WI38 (cell line): Measurements from ENCODE around the gene LRRC61.
A peak's percentile ranks its signal among the peaks of the same experiment; 100 is the strongest.
"Not testable (repeated sequence)": the region's sequence is repeated elsewhere in the genome, so short reads cannot be mapped to it uniquely, and the experiment has no call there.

Experiments used
- H3K4me3 ChIP-seq: 2 replicates; pipeline ENCODE4 v1.5.1; 2011; ENCODE audit warnings: low read depth, mild to moderate bottlenecking, control low read depth, low read length
- TF ChIP-seq, protein P1 (sequence below): IDR thresholded peaks from 2 replicates; pipeline ENCODE4 v1.5.1; 2012; ENCODE audit warnings: low read depth, mild to moderate bottlenecking, control low read depth, low read length

The LRRC61 gene, protein sequence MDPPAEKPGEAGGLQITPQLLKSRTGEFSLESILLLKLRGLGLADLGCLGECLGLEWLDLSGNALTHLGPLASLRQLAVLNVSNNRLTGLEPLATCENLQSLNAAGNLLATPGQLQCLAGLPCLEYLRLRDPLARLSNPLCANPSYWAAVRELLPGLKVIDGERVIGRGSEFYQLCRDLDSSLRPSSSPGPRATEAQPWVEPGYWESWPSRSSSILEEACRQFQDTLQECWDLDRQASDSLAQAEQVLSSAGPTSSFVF

DNA sequence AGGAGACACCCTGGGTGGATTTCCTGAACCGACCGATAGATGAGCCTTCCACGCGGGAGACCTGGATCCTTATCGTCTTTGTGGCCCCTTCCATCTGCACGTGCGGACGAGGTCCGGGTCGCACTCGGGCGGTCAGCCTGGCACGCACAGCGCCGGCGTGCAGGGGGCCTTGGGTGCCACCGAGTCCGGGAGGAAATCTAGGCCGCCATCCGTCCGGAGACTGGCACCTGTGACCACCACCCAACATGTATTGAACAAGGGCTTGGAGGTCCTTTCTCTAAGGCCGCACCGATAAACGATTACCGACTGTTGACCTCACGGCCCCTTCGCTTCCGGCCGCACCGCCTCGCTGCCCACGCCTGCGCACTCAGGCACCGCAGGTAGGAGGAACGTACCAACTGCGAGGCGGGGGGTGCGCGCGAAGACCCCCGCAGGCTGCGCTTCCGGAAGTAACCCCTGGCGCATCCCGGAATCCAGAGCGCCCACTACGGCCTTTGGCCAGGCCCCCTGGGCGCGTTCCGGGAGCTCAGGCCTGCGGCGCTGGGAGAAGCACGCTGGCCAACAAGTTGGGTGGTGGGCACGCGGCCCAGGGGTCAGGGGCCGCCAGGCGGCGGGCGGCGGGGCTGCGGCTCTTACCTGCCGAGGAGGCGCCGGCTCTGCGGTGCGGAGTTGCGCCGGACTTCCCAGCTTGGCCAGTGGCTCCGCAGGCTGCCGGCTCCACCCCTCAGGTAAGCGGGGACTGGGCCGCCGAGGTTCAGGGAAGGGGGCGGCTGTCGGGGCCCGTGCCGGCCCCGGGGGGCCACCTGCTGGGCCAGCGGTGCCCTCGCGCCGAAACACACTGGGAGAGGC, at the start of gene LRRC61, which contains the start of gene ACTR3C:
LRRC61 (plus strand) TSS at position 523 of the 849 bp plus-strand sequence. CDS start 13,507 bp downstream, outside the sequence.
ACTR3C (minus strand) TSS at position 713 of the 849 bp plus-strand sequence. CDS start 28,249 bp downstream, outside the sequence.
- TF ChIP-seq, protein P1, sequence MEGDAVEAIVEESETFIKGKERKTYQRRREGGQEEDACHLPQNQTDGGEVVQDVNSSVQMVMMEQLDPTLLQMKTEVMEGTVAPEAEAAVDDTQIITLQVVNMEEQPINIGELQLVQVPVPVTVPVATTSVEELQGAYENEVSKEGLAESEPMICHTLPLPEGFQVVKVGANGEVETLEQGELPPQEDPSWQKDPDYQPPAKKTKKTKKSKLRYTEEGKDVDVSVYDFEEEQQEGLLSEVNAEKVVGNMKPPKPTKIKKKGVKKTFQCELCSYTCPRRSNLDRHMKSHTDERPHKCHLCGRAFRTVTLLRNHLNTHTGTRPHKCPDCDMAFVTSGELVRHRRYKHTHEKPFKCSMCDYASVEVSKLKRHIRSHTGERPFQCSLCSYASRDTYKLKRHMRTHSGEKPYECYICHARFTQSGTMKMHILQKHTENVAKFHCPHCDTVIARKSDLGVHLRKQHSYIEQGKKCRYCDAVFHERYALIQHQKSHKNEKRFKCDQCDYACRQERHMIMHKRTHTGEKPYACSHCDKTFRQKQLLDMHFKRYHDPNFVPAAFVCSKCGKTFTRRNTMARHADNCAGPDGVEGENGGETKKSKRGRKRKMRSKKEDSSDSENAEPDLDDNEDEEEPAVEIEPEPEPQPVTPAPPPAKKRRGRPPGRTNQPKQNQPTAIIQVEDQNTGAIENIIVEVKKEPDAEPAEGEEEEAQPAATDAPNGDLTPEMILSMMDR: no peak
- H3K4me3 ChIP-seq: no peak within 1 kb of the TSS

DNA sequence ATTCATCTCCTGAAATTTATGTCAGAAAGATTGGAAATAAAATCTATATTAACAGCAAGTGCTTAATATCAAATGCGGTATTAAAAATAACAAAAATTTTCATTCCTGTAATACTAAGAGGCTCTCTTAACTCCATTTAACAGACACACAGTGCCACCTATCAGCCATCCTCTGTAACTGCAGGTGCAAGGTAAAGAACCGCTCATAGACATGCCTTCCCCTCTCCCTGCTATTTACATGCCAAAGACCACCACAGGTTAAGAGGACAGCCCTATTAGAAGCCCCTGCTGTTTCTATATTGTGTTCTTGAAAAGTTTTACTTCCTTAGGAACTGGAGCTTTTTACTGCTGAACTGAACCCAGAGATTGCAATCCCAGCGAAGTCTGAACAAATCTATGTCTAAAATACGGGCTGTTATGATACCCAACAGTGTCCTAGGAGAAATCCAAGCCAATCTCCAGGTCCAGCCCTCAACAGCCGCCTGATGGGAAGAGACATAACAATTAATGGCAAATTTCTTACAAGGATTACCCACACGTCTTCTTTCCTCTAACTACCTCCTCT, 46.9 kb upstream of the LRRC61 start:
- TF ChIP-seq, protein P1: peak; percentile 58
- H3K4me3 ChIP-seq: not testable (repeated sequence)

DNA sequence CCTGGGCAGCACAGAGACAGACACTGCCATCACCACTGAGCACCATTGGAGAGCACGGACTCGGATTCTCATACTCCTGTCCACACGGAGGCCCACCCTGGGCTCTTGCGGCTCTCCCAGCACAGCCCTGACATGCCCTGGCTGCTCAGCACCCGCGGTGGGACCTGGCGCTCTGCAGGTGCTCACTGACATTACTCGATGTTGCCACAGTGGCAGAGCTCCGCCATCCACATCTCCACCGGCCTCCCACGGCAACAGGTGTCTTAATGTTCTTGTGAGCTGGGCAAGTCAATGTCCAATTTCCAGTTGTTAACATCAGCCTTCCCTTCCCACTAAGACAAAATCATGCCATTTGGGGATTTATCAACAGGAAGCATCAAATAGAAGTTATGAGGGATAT, 44.8 kb upstream of the LRRC61 start:
- not testable (repeated sequence) for H3K4me3 ChIP-seq

DNA sequence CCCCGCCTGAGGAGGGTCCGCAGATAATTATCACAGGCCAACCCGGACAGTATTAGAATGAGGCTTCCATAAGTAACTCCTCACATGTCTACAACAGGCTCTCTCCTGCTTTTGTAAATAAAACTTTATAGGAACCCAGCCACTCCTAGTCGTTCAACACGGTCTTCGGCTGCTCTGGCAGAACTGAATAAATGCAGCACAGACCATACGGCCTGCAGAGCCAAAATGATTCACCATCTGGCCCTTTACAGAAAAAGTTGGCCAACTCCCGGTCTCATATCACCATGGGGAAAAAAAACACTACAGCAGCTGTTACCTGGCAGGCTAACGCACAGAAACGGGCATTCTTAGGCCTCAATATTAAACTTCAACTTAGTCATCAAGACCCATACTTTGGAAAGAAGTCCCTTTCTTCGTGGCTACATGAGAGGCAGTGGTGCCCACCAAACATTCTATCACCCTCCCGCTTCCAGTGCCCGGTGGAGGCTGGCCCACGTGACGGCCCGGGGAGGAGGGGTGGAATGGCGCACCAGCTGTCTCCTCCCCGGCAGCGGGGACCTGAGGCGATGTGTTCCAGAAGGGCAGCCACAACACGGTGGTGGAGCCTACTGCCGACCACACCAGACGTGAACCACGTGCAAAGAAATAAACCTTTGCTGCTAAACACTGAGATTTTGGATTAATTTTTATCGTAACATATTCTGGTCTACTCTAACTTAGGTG, 41.3 kb upstream of the LRRC61 start:
- H3K4me3 ChIP-seq: not testable (repeated sequence)

DNA sequence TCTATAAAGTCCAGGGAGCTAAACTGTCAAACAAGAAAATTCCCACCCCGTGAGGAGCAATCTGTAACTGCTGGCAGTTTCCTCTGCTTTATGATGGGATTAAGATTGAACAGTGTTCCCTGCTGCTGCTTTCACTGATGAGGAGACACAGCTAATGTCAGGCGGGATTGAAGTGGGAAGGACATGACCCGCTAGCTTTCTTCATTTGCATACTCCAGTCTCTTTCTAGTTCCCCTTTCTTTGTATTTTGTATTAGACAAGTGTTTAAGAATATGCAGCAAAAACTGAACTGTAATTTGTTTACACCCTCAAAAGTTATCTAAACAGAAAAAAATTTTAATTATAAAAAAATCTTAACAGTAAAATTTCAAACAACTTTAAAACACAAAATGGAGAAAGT, 40.0 kb upstream of the LRRC61 start:
- not testable (repeated sequence) for H3K4me3 ChIP-seq

DNA sequence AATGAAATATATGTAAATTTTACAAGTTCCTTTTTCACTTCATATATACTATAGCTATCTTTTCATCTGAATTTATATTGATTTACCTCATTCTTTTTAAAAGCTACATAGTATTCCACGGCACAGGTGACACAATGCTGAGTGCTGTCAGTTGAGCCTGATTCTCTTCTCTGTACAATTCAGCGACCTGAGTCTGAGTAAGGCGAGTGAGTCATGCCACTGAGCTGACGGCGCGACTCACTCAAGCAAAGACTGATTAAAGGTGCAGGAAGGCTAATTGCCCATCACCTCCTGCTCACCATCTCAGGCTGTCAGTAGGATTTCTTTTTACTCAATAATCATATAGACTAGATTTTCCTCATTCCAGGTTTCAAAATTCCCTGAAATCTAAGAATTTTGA, 39.5 kb upstream of the LRRC61 start:
- H3K4me3 ChIP-seq: not testable (repeated sequence)

DNA sequence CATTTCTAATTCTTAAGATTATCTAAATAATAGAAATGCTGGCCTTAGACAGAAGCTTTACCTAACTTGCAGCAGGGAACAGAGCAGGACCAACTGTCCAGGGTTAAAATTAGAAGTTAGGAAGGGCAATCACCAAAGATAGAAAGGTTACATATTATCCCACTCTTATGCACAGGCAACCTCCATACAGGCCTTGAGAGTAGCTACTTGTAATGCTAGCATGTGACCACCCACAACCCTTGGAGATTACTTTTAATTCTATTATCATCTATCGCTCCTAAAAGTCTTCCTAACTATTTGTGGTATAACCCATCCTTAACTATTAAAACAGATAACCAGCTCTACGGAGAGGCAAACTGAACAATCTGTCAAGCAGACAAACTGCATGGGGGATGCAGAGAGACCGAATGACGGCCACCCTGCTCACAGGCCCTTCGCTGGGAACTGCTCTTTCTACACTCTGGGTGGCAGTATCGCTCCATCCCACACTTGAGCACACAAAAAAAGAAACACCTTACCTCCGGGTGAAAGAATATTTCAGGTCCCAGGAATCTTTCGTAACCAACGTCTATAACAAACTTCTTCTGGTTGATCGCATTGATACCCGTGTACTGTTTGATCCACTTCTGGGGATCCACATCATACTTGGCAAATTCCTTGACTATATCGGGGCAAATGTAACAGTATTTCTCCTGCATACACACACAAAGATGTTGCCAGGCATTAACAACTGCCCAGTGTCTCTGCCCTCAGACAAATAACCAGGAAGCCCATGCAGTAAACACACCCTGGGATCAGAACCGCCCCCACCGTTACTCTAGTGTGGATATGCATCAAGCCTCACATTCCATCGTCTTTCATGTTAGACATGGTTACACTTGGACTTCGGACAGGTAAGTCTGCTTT, 37.1 kb upstream of the LRRC61 start:
- TF ChIP-seq, protein P1: peak; percentile 30; the same call in 1 of the 2 replicates
- not testable (repeated sequence) for H3K4me3 ChIP-seq

DNA sequence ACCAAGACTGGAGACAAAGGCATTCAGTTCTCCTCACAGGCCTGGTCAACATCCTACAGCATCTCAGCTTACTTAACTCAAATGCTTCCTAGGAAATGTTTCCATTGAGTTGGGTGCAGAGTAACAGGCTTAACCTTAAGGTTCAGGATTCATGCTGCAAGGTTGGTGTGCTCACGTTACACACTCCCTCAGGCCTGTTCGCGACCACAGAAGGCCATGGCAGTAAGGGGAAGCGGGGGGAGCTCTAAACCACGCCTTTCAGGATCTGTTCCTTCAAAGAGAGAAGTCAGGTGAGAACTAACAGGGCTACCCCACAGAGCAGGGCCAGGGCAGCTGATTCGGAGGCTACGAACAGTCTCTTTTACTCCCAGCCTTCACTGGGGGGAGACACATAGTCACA, 35.3 kb upstream of the LRRC61 start:
- not testable (repeated sequence) for H3K4me3 ChIP-seq

DNA sequence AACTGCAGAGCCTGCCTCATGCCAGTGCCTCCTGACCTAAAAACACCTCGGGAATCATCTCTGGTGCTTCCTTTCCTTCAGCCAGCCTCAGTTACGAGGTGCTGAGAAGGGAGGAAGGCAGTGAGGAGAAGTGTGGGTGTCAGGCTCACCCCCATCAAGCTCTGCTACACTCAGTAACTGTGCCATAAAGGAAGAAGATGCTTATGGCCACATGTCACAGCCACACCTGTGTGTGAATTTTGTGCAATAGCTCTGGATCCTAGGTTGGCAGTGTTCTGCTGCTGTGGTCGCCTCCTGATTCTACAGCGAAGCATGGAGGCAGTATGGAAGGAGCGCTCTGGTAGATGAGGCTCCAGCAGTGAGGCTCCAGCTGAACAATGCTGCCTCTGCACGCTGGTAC, 34.3 kb upstream of the LRRC61 start:
- H3K4me3 ChIP-seq: not testable (repeated sequence)

DNA sequence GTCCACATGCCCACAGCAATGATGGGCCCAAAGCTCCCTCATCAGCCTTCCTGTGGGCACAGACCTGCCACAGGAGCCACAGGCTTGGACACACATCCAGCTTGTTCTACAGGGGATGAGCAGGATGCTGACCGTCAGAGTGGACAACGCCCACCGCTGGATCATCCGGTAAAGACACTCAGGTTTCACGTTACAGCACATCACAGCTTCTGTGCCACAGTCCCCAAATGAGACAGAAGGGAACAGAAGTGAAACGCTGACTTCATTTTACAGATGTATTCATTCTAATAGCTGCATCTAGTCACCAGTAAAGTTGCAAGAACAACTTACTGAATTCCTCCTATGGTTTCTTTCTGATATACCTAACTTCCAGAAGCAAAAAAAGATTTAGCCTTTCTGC, 32.8 kb upstream of the LRRC61 start:
- H3K4me3 ChIP-seq: not testable (repeated sequence)

DNA sequence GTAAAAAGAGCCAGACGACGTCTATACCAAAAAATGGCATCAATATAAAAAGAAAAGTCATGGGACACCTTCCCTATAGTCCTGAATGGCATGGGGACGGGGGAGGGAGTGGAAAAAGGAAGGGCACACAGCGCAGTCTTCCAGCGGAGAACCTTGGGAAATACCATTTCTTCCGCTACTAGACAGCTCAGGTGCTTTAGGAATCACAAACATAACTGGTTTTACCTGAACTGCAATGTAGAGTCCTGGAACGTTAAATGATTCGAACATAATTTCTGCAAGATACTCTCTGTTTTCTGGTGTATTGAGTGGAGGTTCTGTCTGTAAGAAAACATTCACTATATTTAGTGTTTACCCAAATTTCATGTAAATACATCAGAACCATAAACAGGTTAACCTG, 28.1 kb upstream of the LRRC61 start:
- H3K4me3 ChIP-seq: not testable (repeated sequence)

DNA sequence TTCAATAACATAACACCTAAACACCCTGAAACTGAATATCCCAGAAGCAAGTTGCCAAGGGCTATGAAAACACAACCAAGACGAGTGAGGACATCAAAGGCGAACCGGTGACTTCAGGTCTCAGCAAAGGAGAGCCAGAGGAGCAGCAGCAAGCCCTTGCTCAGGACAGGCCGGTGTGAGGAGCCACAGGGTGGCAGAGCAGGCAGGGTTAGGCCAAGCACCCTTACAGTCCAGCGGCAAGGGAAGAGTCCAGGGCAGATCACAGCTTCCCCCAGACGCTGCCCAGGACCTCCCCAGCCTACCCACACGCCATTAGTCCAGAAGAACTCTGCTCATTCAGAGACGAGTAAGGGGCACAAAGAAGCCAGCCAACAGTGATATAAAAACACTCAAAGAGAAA, 27.5 kb upstream of the LRRC61 start:
- not testable (repeated sequence) for H3K4me3 ChIP-seq

DNA sequence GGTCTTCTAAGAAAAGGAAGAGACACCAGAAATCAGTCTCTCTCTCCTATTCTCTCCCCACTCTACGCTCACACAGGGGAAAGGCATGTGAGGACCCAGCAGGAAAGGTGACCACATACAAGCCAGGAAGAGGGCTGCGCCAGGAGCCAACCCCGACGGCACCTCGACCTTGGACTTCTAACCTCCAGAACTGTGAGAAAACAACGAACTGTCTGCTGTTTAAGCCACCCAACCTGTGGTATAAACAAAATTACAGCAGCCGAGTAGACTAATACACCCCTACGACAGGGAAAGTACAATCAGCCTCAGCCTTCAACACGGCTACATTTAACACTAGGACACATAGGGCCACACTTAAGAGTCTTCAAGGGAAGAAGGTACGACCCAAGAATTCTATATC, 26.4 kb upstream of the LRRC61 start:
- not testable (repeated sequence) for H3K4me3 ChIP-seq

DNA sequence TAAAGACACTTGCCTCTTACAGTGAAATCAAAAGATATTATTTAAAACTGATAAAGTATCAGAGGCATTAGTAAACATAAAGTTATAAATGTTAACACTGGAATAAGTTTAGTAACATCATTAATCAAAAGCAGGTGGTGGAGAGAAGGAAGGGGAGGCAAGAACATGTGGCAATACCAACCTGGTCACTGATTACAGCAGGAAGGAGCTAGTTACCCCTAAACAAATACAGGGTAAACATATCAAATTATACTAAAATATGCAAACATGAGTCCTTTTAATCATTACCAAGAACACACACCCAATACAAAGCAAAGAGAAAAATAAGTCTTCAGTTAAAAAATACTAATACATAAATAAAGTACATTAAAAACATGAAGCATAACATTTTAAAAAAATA, 25.2 kb upstream of the LRRC61 start:
- not testable (repeated sequence) for H3K4me3 ChIP-seq

DNA sequence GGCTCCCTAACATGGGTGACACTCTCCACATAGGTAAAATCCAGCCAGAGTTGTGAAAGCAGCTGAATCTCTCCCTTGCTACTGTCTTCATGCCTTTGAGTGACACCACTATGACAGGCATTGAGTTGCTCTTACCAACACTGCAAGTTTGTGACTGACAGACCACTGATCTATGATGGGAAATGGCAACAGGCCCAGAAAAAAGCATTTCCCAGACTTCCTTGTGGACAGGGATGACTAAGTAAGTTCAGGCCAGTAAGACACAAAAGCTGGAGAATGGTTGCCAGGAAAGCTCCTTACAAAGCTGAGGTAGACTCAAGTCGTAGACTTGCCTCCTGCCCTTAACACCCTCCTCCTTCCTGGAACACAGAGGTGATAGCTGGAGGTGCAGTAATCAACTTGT, 20.2 kb upstream of the LRRC61 start:
- H3K4me3 ChIP-seq: not testable (repeated sequence)
